Left ventricle myocardium inferior (tissue), 1 donor: ENCODE data around the gene FTSJ1. TPM values are rescaled to one million over a fixed set of nuclear protein-coding genes. Genes with fewer than 3 reads are reported as not detected.

Source experiments
- DNase-seq: peaks from one replicate; pipeline ENCODE4 v3.0.0-alpha.2; 2020
- H3K27ac ChIP-seq: fragments of 200-600 bp; replicated peaks from 2 replicates; pipeline ENCODE4 v1.8.0; 2021
- H3K27me3 ChIP-seq: fragments of 200-600 bp; 2 replicates; pipeline ENCODE4 v1.8.0; 2021; ENCODE audit warnings: low read depth
- H3K36me3 ChIP-seq: fragments of 200-600 bp; 2 replicates; pipeline ENCODE4 v1.8.0; 2021
- H3K4me1 ChIP-seq: fragments of 200-600 bp; 2 replicates; pipeline ENCODE4 v1.8.0; 2021
- H3K4me3 ChIP-seq: fragments of 200-600 bp; 2 replicates; pipeline ENCODE4 v1.8.0; 2021; ENCODE audit warnings: mild to moderate bottlenecking, moderate library complexity
- H3K9me3 ChIP-seq: fragments of 200-600 bp; replicated peaks from 2 replicates; pipeline ENCODE4 v1.8.0; 2021
- intact Hi-C: fragments of 100-400 bp; cut with micrococcal nuclease; formaldehyde crosslinking; loops from one replicate; pipeline ENCODE4 v1.11.0; 2022
- total RNA-seq: library from RNA; stranded (reverse); fragmentation: NEBNext Ultra II Directional; extraction: Animal tissue kit (Norgen Biotek cat#: 25700); gene quantifications from one replicate; pipeline ENCODE4 v1.2.1, GENCODE V29; 2021
- TF ChIP-seq, protein P1 (sequence below): fragments of 200-600 bp; IDR thresholded peaks from 2 replicates; pipeline ENCODE4 v1.8.0; 2021; ENCODE audit warnings: antibody characterized with exemption, mild to moderate bottlenecking, borderline replicate concordance
- donor health status: DM: no; HTN: yes; CAD: no; lungs with severe emphysema.

The FTSJ1 gene
- total RNA-seq, 1 donor from 2014 or later: 15.3 TPM

DNA sequence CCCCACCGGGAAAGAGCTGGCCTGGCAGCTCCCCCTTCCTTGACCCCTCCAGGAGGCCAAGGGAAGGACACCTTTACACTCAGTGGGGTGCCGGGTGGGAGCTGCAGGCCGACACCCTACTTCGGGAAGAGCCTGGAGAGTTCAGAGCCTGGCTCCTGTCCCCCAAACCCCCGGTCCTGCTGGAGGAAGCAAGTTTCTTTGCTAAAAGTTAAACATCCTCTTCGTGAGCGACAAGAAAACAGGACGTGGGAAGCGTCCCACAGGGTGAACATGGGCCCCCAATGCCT, 2.4 kb upstream of the FTSJ1 start:
- Histone ChIP-seq H3K4me1 (peaks cover 21% of the 10 kb centered on the region), H3K27ac (no peak overlapping the region), H3K36me3 (no peaks in the 10 kb centered on the region), H3K4me3 (no peak overlapping the region), H3K9me3 (no peaks in the 10 kb centered on the region), H3K27me3 (peaks cover 3% of the 10 kb centered on the region)
- no peak for DNase-seq
- TF ChIP-seq, protein P1, sequence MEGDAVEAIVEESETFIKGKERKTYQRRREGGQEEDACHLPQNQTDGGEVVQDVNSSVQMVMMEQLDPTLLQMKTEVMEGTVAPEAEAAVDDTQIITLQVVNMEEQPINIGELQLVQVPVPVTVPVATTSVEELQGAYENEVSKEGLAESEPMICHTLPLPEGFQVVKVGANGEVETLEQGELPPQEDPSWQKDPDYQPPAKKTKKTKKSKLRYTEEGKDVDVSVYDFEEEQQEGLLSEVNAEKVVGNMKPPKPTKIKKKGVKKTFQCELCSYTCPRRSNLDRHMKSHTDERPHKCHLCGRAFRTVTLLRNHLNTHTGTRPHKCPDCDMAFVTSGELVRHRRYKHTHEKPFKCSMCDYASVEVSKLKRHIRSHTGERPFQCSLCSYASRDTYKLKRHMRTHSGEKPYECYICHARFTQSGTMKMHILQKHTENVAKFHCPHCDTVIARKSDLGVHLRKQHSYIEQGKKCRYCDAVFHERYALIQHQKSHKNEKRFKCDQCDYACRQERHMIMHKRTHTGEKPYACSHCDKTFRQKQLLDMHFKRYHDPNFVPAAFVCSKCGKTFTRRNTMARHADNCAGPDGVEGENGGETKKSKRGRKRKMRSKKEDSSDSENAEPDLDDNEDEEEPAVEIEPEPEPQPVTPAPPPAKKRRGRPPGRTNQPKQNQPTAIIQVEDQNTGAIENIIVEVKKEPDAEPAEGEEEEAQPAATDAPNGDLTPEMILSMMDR: no peak
- intact Hi-C loops: no loop called here

DNA sequence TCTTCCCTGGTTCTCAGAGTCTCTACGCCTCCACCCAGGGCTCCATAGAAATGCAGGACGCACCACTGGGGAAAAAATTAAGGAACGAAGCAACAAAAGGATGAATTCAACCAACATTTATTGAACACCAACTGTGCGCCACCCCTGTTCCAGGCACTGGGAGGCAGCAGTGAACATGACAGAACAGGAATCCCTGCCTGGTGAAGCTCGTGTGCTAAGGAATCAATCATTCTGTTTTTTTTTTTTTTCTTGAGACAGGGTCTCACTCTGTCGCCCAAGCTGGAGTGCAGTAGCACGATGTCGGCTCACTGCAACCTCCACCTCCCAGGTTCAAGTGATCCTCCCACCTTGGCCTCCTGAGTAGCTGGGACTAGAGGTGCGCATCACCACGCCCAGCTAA, 1.9 kb upstream of the FTSJ1 start:
- TF ChIP-seq, protein P1: no peak
- no peak for DNase-seq
- Histone ChIP-seq H3K27me3 (no peaks in the 10 kb centered on the region), H3K4me1 (peaks cover 21% of the 10 kb centered on the region), H3K4me3 (no peak overlapping the region), H3K36me3 (no peaks in the 10 kb centered on the region), H3K9me3 (no peaks in the 10 kb centered on the region), H3K27ac (no peak overlapping the region)
- intact Hi-C loops: no loop called here

DNA sequence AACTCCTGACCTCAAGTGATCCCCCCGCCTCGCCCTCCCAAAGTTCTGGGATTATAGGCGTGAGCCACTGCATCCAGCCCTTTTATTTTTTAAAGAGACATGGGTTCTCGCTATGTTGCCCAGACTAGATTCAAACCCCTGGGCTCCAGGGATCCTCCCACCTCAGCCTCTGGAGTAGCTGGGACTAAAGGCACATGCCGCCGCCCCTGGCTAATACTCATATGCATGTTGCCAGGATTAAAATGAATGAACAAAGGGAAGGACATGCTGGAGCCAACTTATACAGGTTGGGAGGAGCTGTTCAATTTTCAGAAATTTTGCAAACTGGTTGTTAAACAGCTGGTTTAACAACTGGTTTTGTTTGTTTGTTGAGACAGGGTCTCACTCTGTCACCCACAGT, 1.4 kb upstream of the FTSJ1 start:
- no peaks in the 10 kb centered on the region for H3K27me3 ChIP-seq
- TF ChIP-seq, protein P1: no peak
- H3K9me3 ChIP-seq: no peaks in the 10 kb centered on the region
- intact Hi-C loops: no loop called here
- DNase-seq: no peak
- no peaks in the 10 kb centered on the region for H3K36me3 ChIP-seq
- H3K4me1 ChIP-seq: peaks cover 21% of the 10 kb centered on the region
- no peak overlapping the region for H3K4me3 ChIP-seq
- no peak overlapping the region for H3K27ac ChIP-seq

DNA sequence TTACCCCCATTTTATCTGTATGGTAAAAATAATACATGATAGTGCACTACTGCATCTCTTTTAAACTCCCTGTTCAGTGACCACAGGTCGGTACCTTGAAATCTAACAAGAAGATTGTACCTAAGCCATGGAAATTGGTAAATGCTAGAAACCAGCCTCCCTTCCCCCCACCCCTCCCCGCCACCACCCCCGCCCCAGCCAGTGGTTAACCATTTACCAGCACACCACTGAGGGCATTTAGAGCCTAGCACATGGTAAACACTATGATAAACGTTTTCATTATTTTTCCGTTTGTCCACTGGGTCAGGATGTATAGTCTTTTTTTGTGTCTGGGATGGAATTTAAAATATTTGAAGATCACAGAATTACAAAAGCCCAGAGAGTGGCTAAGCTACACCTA, 703 bp upstream of the FTSJ1 start:
- Histone ChIP-seq H3K36me3 (no peaks in the 10 kb centered on the region), H3K27me3 (no peaks in the 10 kb centered on the region), H3K27ac (peak overlapping the region; percentile 84), H3K9me3 (no peaks in the 10 kb centered on the region), H3K4me1 (peaks cover 21% of the 10 kb centered on the region), H3K4me3 (peak overlapping the region; percentile 81)
- intact Hi-C loops: no loop called here
- no peak for DNase-seq
- TF ChIP-seq, protein P1: no peak

DNA sequence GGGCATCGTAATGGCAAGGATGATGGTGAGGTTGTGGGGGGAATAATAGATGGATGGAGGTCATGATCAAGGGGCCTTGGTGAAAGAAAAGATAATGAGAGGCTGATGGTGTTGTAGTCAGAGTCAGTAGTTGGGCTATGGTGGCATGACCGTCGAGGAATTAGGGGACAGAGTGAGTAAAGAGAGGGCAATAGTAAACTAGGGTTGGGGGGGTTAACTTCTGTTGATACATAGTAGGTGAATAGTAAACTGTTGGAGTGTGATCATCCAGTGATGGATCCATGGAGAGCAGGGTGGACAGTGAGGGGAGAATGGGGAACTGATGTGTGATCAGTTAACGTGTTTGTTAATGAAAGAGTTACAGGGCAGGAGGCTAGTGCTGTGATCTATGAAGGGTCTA, 920 bp downstream of the FTSJ1 start:
- DNase-seq: no peak
- H3K4me3 ChIP-seq: peak overlapping the region; percentile 81
- intact Hi-C loops: no loop called here
- no peaks in the 10 kb centered on the region for H3K9me3 ChIP-seq
- peaks cover 21% of the 10 kb centered on the region for H3K4me1 ChIP-seq
- TF ChIP-seq, protein P1: no peak
- no peaks in the 10 kb centered on the region for H3K27me3 ChIP-seq
- no peak overlapping the region for H3K27ac ChIP-seq
- H3K36me3 ChIP-seq: peaks cover 5% of the 10 kb centered on the region
